Activated CD8-positive, alpha-beta memory T cell treated with anti-CD3 and anti-CD28 coated beads, Interleukin-2, amount 10 ng/mL, durations not matched to agents 7 days and 5 days (primary cell): ENCODE results near the gene PROB1. TPM values are rescaled to one million over a fixed set of nuclear protein-coding genes. Genes with fewer than 3 reads are reported as not detected.

ENCODE experiments used
- ATAC-seq: fragments of 150-1000 bp; cut with Tn5 transposase; one replicate; pipeline ENCODE4 v1.10.0; 2021; ENCODE audit warnings: moderate library complexity
- CTCF ChIA-PET: fragments of 350-600 bp; sonication (Branson Sonifier 250); formaldehyde crosslinking; loops from one replicate; lab custom pipeline; 2021; ENCODE audit warnings: antibody characterized with exemption; lab: Charles Lee
- DNase-seq: peaks from one replicate; pipeline ENCODE4 v3.0.0-alpha.2; 2020
- H3K27ac Mint-ChIP-seq: one replicate; pipeline ENCODE4 v1.8.0; 2021; ENCODE audit warnings: mild to moderate bottlenecking, mixed read lengths
- H3K27me3 Mint-ChIP-seq: one replicate; pipeline ENCODE4 v1.8.0; 2021; ENCODE audit warnings: mixed read lengths
- H3K36me3 Mint-ChIP-seq: one replicate; pipeline ENCODE4 v1.8.0; 2021; ENCODE audit warnings: mild to moderate bottlenecking, mixed read lengths
- H3K4me1 Mint-ChIP-seq: one replicate; pipeline ENCODE4 v1.8.0; 2021; ENCODE audit warnings: mixed read lengths
- H3K4me3 Mint-ChIP-seq: one replicate; pipeline ENCODE4 v1.8.0; 2021; ENCODE audit warnings: mild to moderate bottlenecking, moderate library complexity, mixed read lengths
- H3K9me3 Mint-ChIP-seq: one replicate; pipeline ENCODE4 v1.8.0; 2022; ENCODE audit warnings: low read depth, mixed read lengths
- total RNA-seq, 2 experiments: library from RNA; stranded (reverse); gene quantifications; one replicate each; pipeline ENCODE4 v1.2.3, GENCODE V29; 2021

PROB1 gene
- total RNA-seq, 2 experiments from 2014 or later = 6.3 to 10.9 TPM

DNA sequence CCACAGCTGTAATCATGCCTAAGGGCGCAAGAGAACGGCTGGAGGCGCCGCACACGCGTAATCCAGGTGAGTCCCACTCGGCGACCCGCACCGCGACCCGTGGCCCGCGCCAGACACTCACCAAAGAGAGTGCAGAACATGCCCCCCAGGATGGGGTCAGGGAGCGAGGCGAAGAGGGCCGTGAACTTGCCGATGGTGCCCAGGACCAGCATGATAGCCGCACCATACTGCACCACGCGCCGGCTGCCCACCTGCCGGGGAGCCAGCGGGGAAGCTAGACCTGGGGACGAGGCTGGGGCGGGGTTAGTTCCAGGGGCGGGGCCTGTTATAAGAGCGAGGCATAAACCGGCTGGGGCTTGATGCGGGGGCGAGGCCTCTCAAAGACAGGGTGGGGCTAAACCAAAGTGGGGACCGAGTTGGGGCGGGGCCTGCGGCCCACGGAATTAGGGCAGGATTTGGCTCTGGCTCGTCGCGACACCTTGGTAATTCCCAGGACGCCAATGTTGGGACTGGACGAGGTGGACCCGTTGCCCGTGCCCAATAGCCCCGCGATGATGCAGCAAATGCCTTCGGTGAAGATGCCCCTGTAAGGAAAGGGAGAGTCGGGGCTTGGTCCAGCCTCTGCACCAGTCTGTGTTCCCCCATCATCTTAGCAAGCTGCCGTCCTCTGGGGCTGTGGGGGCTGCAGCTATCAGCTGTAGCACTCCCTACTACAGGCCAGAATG is 16.6 kb downstream of the PROB1 start:
- peaks cover 10% of the 10 kb centered on the region for H3K36me3 Mint-ChIP-seq
- H3K27me3 Mint-ChIP-seq = no peaks in the 10 kb centered on the region
- H3K4me1 Mint-ChIP-seq = peaks cover 16% of the 10 kb centered on the region
- H3K9me3 Mint-ChIP-seq = no peaks in the 10 kb centered on the region
- DNase-seq (no peak), ATAC-seq (no peak)
- CTCF ChIA-PET = interaction anchor here (2.2 kb wide), 1 partner anchor 13 kb away, joined by 7 read pairs; no protein-coding TSS in a partner anchor
- H3K27ac Mint-ChIP-seq = no peak overlapping the region
- no peak overlapping the region for H3K4me3 Mint-ChIP-seq

DNA sequence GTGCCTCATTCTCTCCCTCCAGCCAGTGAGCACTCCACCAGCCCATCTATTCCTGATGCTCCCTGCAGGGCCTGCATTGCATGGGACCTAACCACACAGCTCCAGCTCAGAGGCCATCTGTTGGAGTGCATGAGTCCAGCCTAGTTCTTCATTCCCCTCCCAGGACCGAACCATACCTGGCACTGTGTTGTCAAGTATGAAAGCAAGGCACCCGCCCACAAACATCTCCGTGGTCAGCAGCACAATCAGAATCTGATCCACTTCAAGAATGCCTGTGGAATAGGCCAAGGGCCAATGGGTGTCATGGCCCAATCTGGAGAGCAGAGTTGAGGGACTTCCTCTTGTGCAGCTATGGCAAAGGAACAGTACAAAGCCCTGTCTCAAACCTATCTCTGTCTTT is 17.7 kb downstream of the PROB1 start:
- H3K27me3 Mint-ChIP-seq = no peaks in the 10 kb centered on the region
- no peak overlapping the region for H3K4me3 Mint-ChIP-seq
- H3K36me3 Mint-ChIP-seq = peaks cover 13% of the 10 kb centered on the region
- H3K9me3 Mint-ChIP-seq = no peaks in the 10 kb centered on the region
- DNase-seq = no peak
- peaks cover 20% of the 10 kb centered on the region for H3K4me1 Mint-ChIP-seq
- no peak overlapping the region for H3K27ac Mint-ChIP-seq
- ATAC-seq = no peak
- CTCF ChIA-PET = interaction anchor here (2.2 to 2.3 kb wide), 2 partner anchors 11 to 14 kb away, joined by 6 to 7 read pairs; no protein-coding TSS in a partner anchor

DNA sequence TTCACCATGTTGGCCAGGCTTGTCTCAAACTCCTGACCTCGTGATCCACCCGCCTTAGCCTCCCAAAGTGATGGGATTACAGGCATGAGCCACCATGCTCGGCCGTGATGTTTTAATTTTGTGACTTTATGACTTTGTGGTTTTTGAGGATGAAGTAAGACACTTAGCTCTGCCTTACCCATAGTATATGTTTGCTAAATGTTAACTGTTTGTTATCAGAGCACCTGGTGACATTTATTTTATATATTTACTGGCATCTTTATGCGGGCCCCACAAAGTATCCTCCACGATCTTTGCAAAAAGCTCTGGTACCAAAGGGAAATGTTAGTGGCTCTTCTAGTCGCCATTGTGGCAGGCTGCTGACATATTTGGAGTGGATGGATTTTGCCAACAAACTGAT is 18.5 kb downstream of the PROB1 start:
- ATAC-seq = no peak

DNA sequence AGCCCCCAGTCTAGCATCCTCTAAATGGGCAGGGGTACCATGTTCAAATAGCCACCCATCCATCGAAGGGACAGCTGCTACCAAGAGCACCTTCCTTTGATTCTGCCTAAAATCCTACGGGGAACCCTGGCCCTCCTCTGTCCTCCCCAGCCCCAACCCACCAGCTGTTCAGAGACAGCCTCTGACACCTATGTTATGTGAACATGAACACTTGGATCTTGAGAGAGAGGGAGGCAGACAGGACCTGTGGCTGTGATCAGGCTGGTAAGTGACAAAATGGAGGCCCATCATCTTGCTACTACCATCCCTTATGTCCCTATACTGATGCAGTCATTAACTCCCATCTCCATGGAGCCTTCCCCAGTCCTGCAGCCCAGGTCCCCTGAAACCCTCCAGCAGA is 20.0 kb downstream of the PROB1 start:
- Mint-ChIP-seq H3K27ac (no peak overlapping the region), H3K27me3 (no peaks in the 10 kb centered on the region), H3K4me1 (peaks cover 38% of the 10 kb centered on the region), H3K4me3 (no peak overlapping the region), H3K9me3 (no peaks in the 10 kb centered on the region), H3K36me3 (peaks cover 21% of the 10 kb centered on the region)
- CTCF ChIA-PET = interaction anchor here (1.2 kb wide), 1 partner anchor 29 kb away, joined by 5 read pairs; no protein-coding TSS in a partner anchor
- DNase-seq (no peak), ATAC-seq (no peak)

More for the DNA sequence above, 18.5 kb downstream of the PROB1 start:
- CTCF ChIA-PET = interaction anchor here (1.0 to 2.3 kb wide), 2 partner anchors 12 to 34 kb away, joined by 4 to 6 read pairs; partner anchors contain the start of gene PAIP2
- H3K27ac Mint-ChIP-seq = no peak overlapping the region
- peaks cover 28% of the 10 kb centered on the region for H3K4me1 Mint-ChIP-seq
- H3K4me3 Mint-ChIP-seq = no peak overlapping the region
- peaks cover 17% of the 10 kb centered on the region for H3K36me3 Mint-ChIP-seq
- no peaks in the 10 kb centered on the region for H3K27me3 Mint-ChIP-seq
- H3K9me3 Mint-ChIP-seq = no peaks in the 10 kb centered on the region
- no peak for DNase-seq

DNA sequence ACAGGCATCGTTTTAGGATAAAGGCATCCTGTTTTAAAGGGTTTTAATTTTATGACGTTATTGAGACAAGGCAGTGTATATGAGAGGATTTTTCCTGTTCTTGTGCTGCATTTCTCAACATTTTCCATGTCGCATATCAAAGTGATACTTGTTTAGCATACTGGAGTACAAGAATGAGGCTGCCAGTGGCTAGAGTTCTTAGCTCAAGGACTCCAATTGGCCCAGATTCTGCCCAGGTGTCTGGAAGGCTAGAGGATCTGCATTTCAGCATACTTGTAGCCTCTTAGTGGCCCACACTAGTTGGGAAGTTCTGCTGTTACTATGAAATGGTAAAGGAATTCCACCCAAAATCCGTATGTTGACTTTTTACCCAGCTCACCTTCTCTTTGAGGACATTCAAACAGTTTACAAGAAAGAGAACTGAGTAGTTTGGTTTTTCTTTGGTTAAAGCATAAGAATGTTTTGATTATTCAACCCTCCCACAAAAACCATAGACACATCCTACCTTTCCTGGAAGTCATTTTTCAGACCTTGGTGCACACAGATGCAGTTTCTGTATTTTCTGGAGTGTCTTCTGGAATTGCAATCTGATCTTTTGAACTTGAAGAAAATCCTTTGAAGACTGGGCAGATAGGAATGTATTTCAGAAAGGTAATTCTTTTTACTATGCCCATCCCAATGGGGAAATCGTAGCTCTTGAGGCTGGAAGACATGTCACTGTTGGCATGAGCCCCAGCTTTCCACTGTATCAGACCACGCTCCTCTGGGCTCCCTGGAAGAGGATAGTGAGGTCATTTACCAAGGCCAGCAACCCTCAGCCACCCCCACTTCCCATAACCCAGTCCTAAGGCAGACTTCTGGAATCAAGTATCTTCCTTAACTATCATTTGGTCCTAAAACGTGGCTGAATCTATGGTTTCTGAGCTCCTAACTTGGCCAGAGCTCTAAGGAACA is 23.1 kb downstream of the PROB1 start:
- Mint-ChIP-seq H3K4me3 (peak overlapping the region; percentile 21), H3K9me3 (no peaks in the 10 kb centered on the region), H3K27ac (peak overlapping the region; percentile 76), H3K4me1 (peaks cover 30% of the 10 kb centered on the region), H3K27me3 (no peaks in the 10 kb centered on the region), H3K36me3 (peaks cover 23% of the 10 kb centered on the region)
- DNase-seq (no peak), ATAC-seq (peak; percentile 54)
- CTCF ChIA-PET = interaction anchor here (1.0 to 2.0 kb wide), 3 partner anchors 12 to 40 kb away, joined by 3 to 4 read pairs (median 3); partner anchors contain the start of gene PAIP2

DNA sequence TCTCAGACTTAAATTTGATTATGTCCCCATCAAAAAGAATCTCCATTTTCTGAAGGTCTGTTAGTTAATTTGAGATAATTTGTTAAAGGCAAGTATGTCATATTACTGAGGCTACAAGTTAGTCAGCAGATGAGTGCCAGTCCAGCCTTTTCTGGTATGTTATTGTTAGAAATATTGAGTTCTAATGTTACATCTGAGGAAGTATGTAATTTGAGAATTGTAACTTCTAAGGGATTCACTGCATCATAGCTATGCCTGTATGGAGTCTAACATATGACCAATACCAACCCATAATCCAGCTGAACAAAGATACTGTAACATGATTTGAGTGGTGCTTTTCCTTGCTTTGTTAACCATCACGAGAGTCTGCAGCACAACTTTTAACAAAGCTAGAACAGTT is 25.7 kb downstream of the PROB1 start:
- DNase-seq (no peak), ATAC-seq (no peak)
- peaks cover 30% of the 10 kb centered on the region for H3K4me1 Mint-ChIP-seq
- H3K36me3 Mint-ChIP-seq = peaks cover 40% of the 10 kb centered on the region
- H3K27me3 Mint-ChIP-seq = no peaks in the 10 kb centered on the region
- H3K27ac Mint-ChIP-seq = no peak overlapping the region
- H3K9me3 Mint-ChIP-seq = no peaks in the 10 kb centered on the region
- CTCF ChIA-PET = interaction anchor here (0.9 to 4.6 kb wide), 7 partner anchors 15 to 118 kb away, joined by 3 to 14 read pairs (median 5); partner anchors contain the start of gene PAIP2
- no peak overlapping the region for H3K4me3 Mint-ChIP-seq

DNA sequence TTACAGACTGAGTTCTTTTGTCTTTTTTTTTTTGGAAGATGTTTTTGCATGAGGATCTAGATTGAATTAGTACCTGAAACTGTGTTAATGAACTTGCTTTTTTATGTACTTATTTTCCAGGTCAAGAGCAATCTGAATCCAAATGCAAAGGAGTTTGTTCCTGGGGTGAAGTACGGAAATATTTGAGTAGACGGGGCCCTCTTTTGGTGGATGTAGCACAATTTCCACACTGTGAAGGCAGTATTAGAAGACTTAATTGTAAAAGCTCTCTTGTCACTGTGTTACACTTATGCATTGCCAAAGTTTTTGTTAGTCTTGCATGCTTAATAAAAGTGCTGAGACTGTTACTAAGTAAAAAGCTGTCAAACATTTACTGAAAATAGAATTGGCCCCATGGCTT is 26.3 kb downstream of the PROB1 start:
- Mint-ChIP-seq H3K4me3 (no peak overlapping the region), H3K27me3 (no peaks in the 10 kb centered on the region), H3K36me3 (peaks cover 43% of the 10 kb centered on the region), H3K9me3 (no peaks in the 10 kb centered on the region), H3K27ac (no peak overlapping the region), H3K4me1 (peaks cover 31% of the 10 kb centered on the region)
- CTCF ChIA-PET = interaction anchor here (0.8 to 4.6 kb wide), 5 partner anchors 16 to 118 kb away, joined by 3 to 14 read pairs (median 5); partner anchors contain the start of gene PAIP2
- no peak for ATAC-seq
- no peak for DNase-seq

DNA sequence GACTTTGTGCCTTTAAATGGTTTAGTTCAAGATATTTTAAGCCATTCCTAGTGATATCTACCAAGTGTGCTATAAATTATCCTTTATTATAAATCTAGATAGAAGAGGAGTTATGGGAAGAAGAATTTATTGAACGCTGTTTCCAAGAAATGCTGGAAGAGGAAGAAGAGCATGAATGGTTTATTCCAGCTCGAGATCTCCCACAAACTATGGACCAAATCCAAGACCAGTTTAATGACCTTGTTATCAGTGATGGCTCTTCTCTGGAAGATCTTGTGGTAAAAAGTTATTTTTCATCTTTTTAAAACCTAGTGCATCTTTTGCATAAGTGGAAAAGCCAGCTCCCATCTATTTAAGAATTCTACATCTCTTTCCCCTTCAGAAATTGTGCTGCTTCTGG is 30.4 kb downstream of the PROB1 start:
- no peak overlapping the region for H3K27ac Mint-ChIP-seq
- no peaks in the 10 kb centered on the region for H3K27me3 Mint-ChIP-seq
- peaks cover 14% of the 10 kb centered on the region for H3K4me1 Mint-ChIP-seq
- no peak overlapping the region for H3K4me3 Mint-ChIP-seq
- H3K36me3 Mint-ChIP-seq = peaks cover 38% of the 10 kb centered on the region
- H3K9me3 Mint-ChIP-seq = no peaks in the 10 kb centered on the region
- CTCF ChIA-PET = interaction anchor here (0.9 kb wide), 1 partner anchor 23 kb away, joined by 4 read pairs; no protein-coding TSS in a partner anchor
- ATAC-seq (no peak), DNase-seq (no peak)

DNA sequence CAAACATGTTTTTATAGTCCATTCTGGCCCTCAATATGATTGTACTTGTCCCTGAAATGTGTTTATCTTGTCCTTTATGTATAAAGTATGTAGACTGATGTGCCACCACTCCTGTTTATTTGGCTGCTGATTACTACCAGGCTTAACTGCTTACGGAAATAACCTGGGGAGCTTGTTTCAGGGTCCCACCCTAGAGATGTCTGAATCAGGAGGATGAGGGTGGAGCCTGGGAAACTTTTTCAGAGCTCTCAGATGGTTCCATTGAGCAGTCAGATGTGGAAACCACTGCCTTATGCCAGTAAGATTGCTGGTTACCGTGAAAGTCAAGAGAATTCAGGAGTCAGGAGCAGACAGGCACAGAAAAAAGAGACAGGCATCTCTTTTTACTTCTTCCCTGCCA is 31.0 kb downstream of the PROB1 start:
- H3K9me3 Mint-ChIP-seq = no peaks in the 10 kb centered on the region
- no peaks in the 10 kb centered on the region for H3K27me3 Mint-ChIP-seq
- DNase-seq = no peak
- H3K36me3 Mint-ChIP-seq = peaks cover 40% of the 10 kb centered on the region
- H3K4me3 Mint-ChIP-seq = no peak overlapping the region
- no peak for ATAC-seq
- H3K4me1 Mint-ChIP-seq = peaks cover 14% of the 10 kb centered on the region
- CTCF ChIA-PET = interaction anchor here (0.7 kb wide), 1 partner anchor 18 kb away, joined by 3 read pairs; no protein-coding TSS in a partner anchor
- H3K27ac Mint-ChIP-seq = no peak overlapping the region

DNA sequence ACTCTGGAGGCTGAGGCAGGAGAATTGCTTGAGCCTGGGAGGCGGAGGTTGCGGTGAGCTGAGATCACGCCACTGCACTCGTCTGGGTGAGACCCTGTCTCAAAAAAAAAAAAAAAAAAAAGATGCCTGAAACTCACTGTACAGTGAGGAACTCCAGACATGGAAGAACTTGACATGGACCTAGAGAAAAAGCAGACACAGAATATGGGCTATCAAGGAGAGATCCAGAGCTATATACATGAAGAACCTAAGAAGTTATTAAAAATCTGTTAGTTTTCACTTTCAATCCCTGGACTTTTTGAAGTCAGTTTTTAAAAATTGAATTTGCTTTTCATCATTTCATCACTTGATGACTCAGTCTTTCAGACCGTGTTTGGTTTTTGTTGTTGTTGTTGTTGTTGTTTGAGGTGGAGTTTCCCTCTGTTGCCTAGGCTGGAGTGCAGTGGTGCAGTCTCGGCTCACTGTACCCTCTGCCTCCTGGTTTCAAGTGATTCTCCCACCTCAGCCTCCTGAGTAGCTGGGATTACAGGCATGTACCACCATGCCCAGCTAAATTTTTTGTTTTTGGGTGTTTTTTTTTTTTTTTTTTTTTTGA is 33.0 kb downstream of the PROB1 start:
- H3K27me3 Mint-ChIP-seq = no peaks in the 10 kb centered on the region
- H3K36me3 Mint-ChIP-seq = peaks cover 43% of the 10 kb centered on the region
- peak overlapping the region; percentile 56 for H3K27ac Mint-ChIP-seq
- CTCF ChIA-PET = interaction anchor here (1.0 kb wide), 1 partner anchor 159 kb away, joined by 3 read pairs; no protein-coding TSS in a partner anchor
- DNase-seq = no peak
- H3K4me1 Mint-ChIP-seq = peaks cover 22% of the 10 kb centered on the region
- H3K4me3 Mint-ChIP-seq = no peak overlapping the region
- H3K9me3 Mint-ChIP-seq = no peaks in the 10 kb centered on the region
- ATAC-seq = peak; percentile 20

DNA sequence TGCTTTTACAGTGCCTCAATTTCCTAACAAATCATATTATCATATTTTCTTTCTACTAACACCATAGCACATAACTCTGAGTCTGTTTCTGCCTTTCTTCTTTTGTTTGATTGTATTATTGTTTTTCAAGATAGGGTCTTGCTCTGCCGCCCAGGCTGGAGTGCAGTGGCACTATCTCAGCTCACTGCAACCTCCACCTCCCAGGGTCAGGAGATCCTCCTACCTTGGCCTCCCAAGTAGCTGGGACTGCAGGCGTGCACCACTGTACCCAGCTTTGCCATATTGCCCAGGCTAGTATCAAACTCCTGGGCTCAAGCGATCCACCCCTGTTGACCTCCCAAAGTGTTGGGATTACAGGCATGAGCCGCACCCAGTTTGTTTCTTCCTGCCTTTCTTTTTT is 34.5 kb downstream of the PROB1 start:
- H3K27ac Mint-ChIP-seq = no peak overlapping the region
- DNase-seq (no peak), ATAC-seq (no peak)
- peaks cover 33% of the 10 kb centered on the region for H3K36me3 Mint-ChIP-seq
- no peak overlapping the region for H3K4me3 Mint-ChIP-seq
- CTCF ChIA-PET = no interaction called here
- H3K9me3 Mint-ChIP-seq = no peaks in the 10 kb centered on the region
- H3K27me3 Mint-ChIP-seq = no peaks in the 10 kb centered on the region
- peaks cover 25% of the 10 kb centered on the region for H3K4me1 Mint-ChIP-seq

DNA sequence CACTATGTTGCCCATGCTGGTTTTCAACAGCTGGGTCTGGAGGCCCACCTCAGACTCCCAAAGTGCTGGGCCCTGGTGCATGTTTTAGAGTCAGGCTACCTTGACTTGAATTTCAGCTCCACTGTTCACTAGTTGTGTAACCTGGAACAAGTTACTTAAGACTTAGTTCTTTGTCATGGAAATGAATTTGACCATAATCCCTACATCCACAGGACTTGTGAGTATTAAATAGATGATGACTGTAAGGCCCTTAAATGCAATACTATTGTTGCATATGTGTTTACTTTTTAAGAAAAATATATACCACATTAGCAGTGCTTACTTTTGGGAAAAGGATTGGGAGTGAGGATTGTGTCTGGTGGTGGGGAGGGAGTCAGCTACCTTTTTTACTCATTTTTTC is 36.8 kb downstream of the PROB1 start:
- CTCF ChIA-PET = interaction anchor here (1.2 kb wide), 1 partner anchor 14 kb away, joined by 3 read pairs; no protein-coding TSS in a partner anchor
- peaks cover 24% of the 10 kb centered on the region for H3K4me1 Mint-ChIP-seq

More for the DNA sequence above, 36.8 kb downstream of the PROB1 start:
- ATAC-seq (no peak), DNase-seq (peak; percentile 15)
- no peak overlapping the region for H3K4me3 Mint-ChIP-seq
- no peaks in the 10 kb centered on the region for H3K27me3 Mint-ChIP-seq
- H3K9me3 Mint-ChIP-seq = no peaks in the 10 kb centered on the region
- no peak overlapping the region for H3K27ac Mint-ChIP-seq
- H3K36me3 Mint-ChIP-seq = peaks cover 29% of the 10 kb centered on the region
